ENCODE data around the gene IRAK3. TPM values are rescaled to one million over a fixed set of nuclear protein-coding genes. Genes with fewer than 3 reads are reported as not detected.

Gene IRAK3
- total and polyA plus RNA-seq, 2 experiments from 2014 or later = 0.53 to 1.8 TPM

- H3F3A ChIP-seq (replicated peaks; ENCODE audit: low read depth) = no peaks in the 10 kb centered on the region
- H3K4me1 ChIP-seq (ENCODE audit: insufficient read depth) = no peaks in the 10 kb centered on the region
- ATAC-seq (no peak), DNase-seq (ENCODE audit: low spot score) (peak; percentile 2)
- Mint-ChIP-seq H3K36me3 (ENCODE audit: low read depth) (peaks cover 31% of the 10 kb centered on the region), H3K4me3 (no peak overlapping the region), H3K27ac (no peak overlapping the region), H3K27me3 (ENCODE audit: insufficient read depth, low read depth, poor library complexity) (no peaks in the 10 kb centered on the region), H3K9me3 (peaks cover 13% of the 10 kb centered on the region; the same call in 2 of the 3 replicates), H3K4me1 (0 out of 3 replicates have a peak, but pooled peaks cover 2% of the 10 kb centered on the region)
- H3K4me3 ChIP-seq = no peak overlapping the region
- peaks cover 45% of the 10 kb centered on the region for H3K79me2 ChIP-seq (replicated peaks; ENCODE audit: insufficient read depth)
- TF ChIP-seq REST (IDR thresholded peaks at IDR 0.05; ENCODE audit: unreplicated experiment) = no peak
- TF ChIP-seq ZNF331 (CRISPR knock-in tag; IDR thresholded peaks at IDR 0.05; ENCODE audit: low read depth) = no peak
- no peak for TF ChIP-seq CTCF (conservative IDR thresholded peaks at IDR 0.05; ENCODE audit: low read depth in 2 of 2)
- TF ChIP-seq POLR2AphosphoS5 (IDR thresholded peaks at IDR 0.05; ENCODE audit: low read depth) = no peak
- H2AFZ ChIP-seq = no peak overlapping the region
- no peaks in the 10 kb centered on the region for H4K20me1 ChIP-seq (replicated peaks; ENCODE audit: insufficient read depth)
- H3K27ac ChIP-seq (ENCODE audit: low read depth) = no peak overlapping the region
- no peaks in the 10 kb centered on the region for H3K36me3 ChIP-seq (ENCODE audit: insufficient read depth)
- no peaks in the 10 kb centered on the region for H3K9me2 ChIP-seq (ENCODE audit: insufficient read depth)
- no peaks in the 10 kb centered on the region for H3K27me3 ChIP-seq (ENCODE audit: insufficient read depth)
- H3K4me2 ChIP-seq = no peak overlapping the region
Measured at GRCh38 chr12:66160704-66161103, 28.3 kb upstream of the IRAK3 start.

- Histone ChIP-seq H3K4me1 (ENCODE audit: insufficient read depth) (no peaks in the 10 kb centered on the region), H3K79me2 (replicated peaks; ENCODE audit: insufficient read depth) (peaks cover 65% of the 10 kb centered on the region), H3K4me2 (no peak overlapping the region), H3F3A (replicated peaks; ENCODE audit: low read depth) (no peaks in the 10 kb centered on the region), H3K9me2 (ENCODE audit: insufficient read depth) (no peaks in the 10 kb centered on the region), H3K4me3 (no peak overlapping the region), H3K36me3 (ENCODE audit: insufficient read depth) (no peaks in the 10 kb centered on the region), H4K20me1 (replicated peaks; ENCODE audit: insufficient read depth) (no peaks in the 10 kb centered on the region), H3K27ac (ENCODE audit: low read depth) (no peak overlapping the region), H3K27me3 (ENCODE audit: insufficient read depth) (no peaks in the 10 kb centered on the region), H2AFZ (no peak overlapping the region)
- no peak overlapping the region for H3K27ac Mint-ChIP-seq
- TF ChIP-seq NANOG (IDR thresholded peaks at IDR 0.05; ENCODE audit: borderline replicate concordance) (no peak), ZNF331 (CRISPR knock-in tag; IDR thresholded peaks at IDR 0.05; ENCODE audit: low read depth) (no peak), EZH2 (IDR thresholded peaks at IDR 0.05; ENCODE audit: low read depth, unreplicated experiment) (no peak), CTCF (conservative IDR thresholded peaks at IDR 0.05; ENCODE audit: low read depth in 2 of 2) (no peak), EZH2phosphoT487 (IDR thresholded peaks at IDR 0.05; ENCODE audit: unreplicated experiment) (no peak), STAT1 (IDR thresholded peaks at IDR 0.05; ENCODE audit: unreplicated experiment) (no peak), ETS1 (IDR thresholded peaks at IDR 0.05) (no peak)
- no peaks in the 10 kb centered on the region for H3K27me3 Mint-ChIP-seq (ENCODE audit: insufficient read depth, low read depth, poor library complexity)
- 0 out of 3 replicates have a peak, but pooled peaks cover 2% of the 10 kb centered on the region for H3K4me1 Mint-ChIP-seq
- no peak overlapping the region for H3K4me3 Mint-ChIP-seq
- peaks cover 14% of the 10 kb centered on the region; the same call in 2 of the 3 replicates for H3K9me3 Mint-ChIP-seq
- no peak for DNase-seq (ENCODE audit: low spot score)
- ATAC-seq = no peak
- peaks cover 34% of the 10 kb centered on the region for H3K36me3 Mint-ChIP-seq (ENCODE audit: low read depth)
Measured at GRCh38 chr12:66162701-66163100, 26.3 kb upstream of the IRAK3 start.
